ENCODE data around the gene EMILIN3.

DNA sequence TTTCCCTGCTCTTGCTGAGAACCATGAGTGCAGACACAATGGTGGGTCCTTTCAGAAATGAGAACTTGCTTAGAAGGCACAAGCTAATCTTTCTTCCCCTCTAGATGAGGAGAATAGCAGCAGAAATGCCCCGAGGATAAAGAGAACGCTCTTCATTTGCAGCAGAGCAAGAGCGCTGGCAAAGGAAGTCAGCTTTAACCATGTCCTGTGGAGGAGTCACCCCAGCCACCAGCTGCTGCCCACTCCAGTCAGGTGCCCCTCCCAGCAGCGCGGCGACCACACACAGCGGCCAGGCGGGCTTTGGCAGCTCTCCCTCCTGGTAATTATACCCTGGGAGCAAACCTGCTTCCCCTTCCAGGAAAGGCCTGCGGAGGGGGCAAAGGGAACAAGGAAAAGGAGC lies 42.4 kb upstream of the EMILIN3 start:
- TF ChIP-seq ZNF274 (IDR thresholded peaks at IDR 0.05; ENCODE audit: low read length): no peak
- TF ChIP-seq ZNF274 (tag by site-specific recombination; IDR thresholded peaks at IDR 0.05; ENCODE audit: borderline replicate concordance): no peak
- no peak for TF ChIP-seq ZBTB7A (tag by site-specific recombination; IDR thresholded peaks at IDR 0.05; ENCODE audit: low read depth)
- TF ChIP-seq, protein P1, sequence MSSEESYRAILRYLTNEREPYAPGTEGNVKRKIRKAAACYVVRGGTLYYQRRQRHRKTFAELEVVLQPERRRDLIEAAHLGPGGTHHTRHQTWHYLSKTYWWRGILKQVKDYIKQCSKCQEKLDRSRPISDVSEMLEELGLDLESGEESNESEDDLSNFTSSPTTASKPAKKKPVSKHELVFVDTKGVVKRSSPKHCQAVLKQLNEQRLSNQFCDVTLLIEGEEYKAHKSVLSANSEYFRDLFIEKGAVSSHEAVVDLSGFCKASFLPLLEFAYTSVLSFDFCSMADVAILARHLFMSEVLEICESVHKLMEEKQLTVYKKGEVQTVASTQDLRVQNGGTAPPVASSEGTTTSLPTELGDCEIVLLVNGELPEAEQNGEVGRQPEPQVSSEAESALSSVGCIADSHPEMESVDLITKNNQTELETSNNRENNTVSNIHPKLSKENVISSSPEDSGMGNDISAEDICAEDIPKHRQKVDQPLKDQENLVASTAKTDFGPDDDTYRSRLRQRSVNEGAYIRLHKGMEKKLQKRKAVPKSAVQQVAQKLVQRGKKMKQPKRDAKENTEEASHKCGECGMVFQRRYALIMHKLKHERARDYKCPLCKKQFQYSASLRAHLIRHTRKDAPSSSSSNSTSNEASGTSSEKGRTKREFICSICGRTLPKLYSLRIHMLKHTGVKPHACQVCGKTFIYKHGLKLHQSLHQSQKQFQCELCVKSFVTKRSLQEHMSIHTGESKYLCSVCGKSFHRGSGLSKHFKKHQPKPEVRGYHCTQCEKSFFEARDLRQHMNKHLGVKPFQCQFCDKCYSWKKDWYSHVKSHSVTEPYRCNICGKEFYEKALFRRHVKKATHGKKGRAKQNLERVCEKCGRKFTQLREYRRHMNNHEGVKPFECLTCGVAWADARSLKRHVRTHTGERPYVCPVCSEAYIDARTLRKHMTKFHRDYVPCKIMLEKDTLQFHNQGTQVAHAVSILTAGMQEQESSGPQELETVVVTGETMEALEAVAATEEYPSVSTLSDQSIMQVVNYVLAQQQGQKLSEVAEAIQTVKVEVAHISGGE (tag by site-specific recombination; conservative IDR thresholded peaks at IDR 0.05; ENCODE audit: low read depth): no peak
- TF ChIP-seq ZNF792 (tag by site-specific recombination; IDR thresholded peaks at IDR 0.05): no peak
- no peak for TF ChIP-seq MZF1 (tag by site-specific recombination; IDR thresholded peaks at IDR 0.05; ENCODE audit: borderline replicate concordance)
- TF ChIP-seq ZFP3 (tag by site-specific recombination; IDR thresholded peaks at IDR 0.05; ENCODE audit: low read depth): no peak
- no peak for TF ChIP-seq YY1 (tag by site-specific recombination; IDR thresholded peaks at IDR 0.05)
- TF ChIP-seq, protein P2, sequence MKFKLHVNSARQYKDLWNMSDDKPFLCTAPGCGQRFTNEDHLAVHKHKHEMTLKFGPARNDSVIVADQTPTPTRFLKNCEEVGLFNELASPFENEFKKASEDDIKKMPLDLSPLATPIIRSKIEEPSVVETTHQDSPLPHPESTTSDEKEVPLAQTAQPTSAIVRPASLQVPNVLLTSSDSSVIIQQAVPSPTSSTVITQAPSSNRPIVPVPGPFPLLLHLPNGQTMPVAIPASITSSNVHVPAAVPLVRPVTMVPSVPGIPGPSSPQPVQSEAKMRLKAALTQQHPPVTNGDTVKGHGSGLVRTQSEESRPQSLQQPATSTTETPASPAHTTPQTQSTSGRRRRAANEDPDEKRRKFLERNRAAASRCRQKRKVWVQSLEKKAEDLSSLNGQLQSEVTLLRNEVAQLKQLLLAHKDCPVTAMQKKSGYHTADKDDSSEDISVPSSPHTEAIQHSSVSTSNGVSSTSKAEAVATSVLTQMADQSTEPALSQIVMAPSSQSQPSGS (tag by site-specific recombination; IDR thresholded peaks at IDR 0.05; ENCODE audit: low read depth): no peak
- no peak for TF ChIP-seq ZNF423 (tag by site-specific recombination; IDR thresholded peaks at IDR 0.05)
- TF ChIP-seq PRDM1 (tag by site-specific recombination; IDR thresholded peaks at IDR 0.05): no peak
- no peak for TF ChIP-seq ZNF324 (tag by site-specific recombination; IDR thresholded peaks at IDR 0.05)
- TF ChIP-seq, protein P3, sequence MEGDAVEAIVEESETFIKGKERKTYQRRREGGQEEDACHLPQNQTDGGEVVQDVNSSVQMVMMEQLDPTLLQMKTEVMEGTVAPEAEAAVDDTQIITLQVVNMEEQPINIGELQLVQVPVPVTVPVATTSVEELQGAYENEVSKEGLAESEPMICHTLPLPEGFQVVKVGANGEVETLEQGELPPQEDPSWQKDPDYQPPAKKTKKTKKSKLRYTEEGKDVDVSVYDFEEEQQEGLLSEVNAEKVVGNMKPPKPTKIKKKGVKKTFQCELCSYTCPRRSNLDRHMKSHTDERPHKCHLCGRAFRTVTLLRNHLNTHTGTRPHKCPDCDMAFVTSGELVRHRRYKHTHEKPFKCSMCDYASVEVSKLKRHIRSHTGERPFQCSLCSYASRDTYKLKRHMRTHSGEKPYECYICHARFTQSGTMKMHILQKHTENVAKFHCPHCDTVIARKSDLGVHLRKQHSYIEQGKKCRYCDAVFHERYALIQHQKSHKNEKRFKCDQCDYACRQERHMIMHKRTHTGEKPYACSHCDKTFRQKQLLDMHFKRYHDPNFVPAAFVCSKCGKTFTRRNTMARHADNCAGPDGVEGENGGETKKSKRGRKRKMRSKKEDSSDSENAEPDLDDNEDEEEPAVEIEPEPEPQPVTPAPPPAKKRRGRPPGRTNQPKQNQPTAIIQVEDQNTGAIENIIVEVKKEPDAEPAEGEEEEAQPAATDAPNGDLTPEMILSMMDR (tag by site-specific recombination; IDR thresholded peaks at IDR 0.05): no peak
- TF ChIP-seq, protein P4, sequence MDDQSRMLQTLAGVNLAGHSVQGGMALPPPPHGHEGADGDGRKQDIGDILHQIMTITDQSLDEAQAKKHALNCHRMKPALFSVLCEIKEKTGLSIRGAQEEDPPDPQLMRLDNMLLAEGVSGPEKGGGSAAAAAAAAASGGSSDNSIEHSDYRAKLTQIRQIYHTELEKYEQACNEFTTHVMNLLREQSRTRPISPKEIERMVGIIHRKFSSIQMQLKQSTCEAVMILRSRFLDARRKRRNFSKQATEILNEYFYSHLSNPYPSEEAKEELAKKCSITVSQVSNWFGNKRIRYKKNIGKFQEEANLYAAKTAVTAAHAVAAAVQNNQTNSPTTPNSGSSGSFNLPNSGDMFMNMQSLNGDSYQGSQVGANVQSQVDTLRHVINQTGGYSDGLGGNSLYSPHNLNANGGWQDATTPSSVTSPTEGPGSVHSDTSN (CRISPR knock-in tag; IDR thresholded peaks at IDR 0.05): no peak
- no peak for TF ChIP-seq ZNF391 (tag by site-specific recombination; IDR thresholded peaks at IDR 0.05; ENCODE audit: borderline replicate concordance, low read depth)
